Spleen (tissue), 11 donors: ENCODE measurements around the gene NOM1. TPM values are rescaled to one million over a fixed set of nuclear protein-coding genes. Genes with fewer than 3 reads are reported as not detected.

Source experiments
- DNase-seq: peaks from one replicate; pipeline ENCODE4 v3.0.0-alpha.2; 2020
- H3K27ac ChIP-seq, 8 donors: fragments of 200-600 bp; sonication (generic) in 7 of 8; 1 replicate in 4 of 8; 2 replicates in 4 of 8; pipeline versions ENCODE4 v1.5.0 to v1.8.0; 2016 to 2021; ENCODE audit warnings: inconsistent platforms in 4 of 8, mild to moderate bottlenecking in 4 of 8, moderate library complexity in 1 of 8
- H3K27me3 ChIP-seq, 7 donors: fragments of 200-600 bp; sonication (generic) in 6 of 7; replicated peaks in 1 of 7; 1 replicate in 4 of 7; 2 replicates in 3 of 7; pipeline versions ENCODE4 v1.5.0 to v1.8.0; 2016 to 2021; ENCODE audit warnings: inconsistent platforms in 3 of 7, mild to moderate bottlenecking in 1 of 7
- H3K36me3 ChIP-seq, 6 donors: fragments of 200-600 bp; sonication (generic) in 5 of 6; 1 replicate in 4 of 6; 2 replicates in 2 of 6; pipeline versions ENCODE4 v1.5.0 to v1.8.0; 2016 to 2021; ENCODE audit warnings: inconsistent platforms in 2 of 6
- H3K4me1 ChIP-seq, 6 donors: fragments of 200-600 bp; sonication (generic) in 5 of 6; 1 replicate in 3 of 6; 2 replicates in 3 of 6; pipeline versions ENCODE4 v1.5.0 to v1.8.0; 2016 to 2021; ENCODE audit warnings: inconsistent platforms in 3 of 6
- H3K4me3 ChIP-seq, 8 donors: fragments of 200-600 bp; sonication (generic) in 7 of 8; 1 replicate in 4 of 8; 2 replicates in 4 of 8; pipeline versions ENCODE4 v1.5.0 to v1.8.0; 2016 to 2021; ENCODE audit warnings: inconsistent platforms in 4 of 8, mild to moderate bottlenecking in 4 of 8, moderate library complexity in 2 of 8
- H3K9me3 ChIP-seq, 8 donors: fragments of 200-600 bp; sonication (generic) in 7 of 8; 1 replicate in 4 of 8; 2 replicates in 4 of 8; pipeline versions ENCODE4 v1.5.0 to v1.8.0; 2016 to 2021; ENCODE audit warnings: inconsistent platforms in 4 of 8
- CTCF ChIP-seq, 11 experiments: fragments of 200-600 bp in 7 of 11; fragments of 450-650 bp in 4 of 11; sonication (generic) in 4 of 11; IDR thresholded peaks in 8 of 11; conservative IDR thresholded peaks in 3 of 11; 1 replicate in 7 of 11; 2 replicates in 4 of 11; pipeline versions ENCODE4 v1.4.0 to v1.8.0; 2016 to 2021; ENCODE audit warnings: antibody characterized with exemption in 11 of 11, inconsistent platforms in 4 of 11, mild to moderate bottlenecking in 1 of 11
- POLR2A ChIP-seq, 3 donors: fragments of 450-650 bp; IDR thresholded peaks; one replicate each; pipeline ENCODE4 v1.5.1; 2017; ENCODE audit warnings: antibody characterized with exemption in 3 of 3, mild to moderate bottlenecking in 1 of 3
- POLR2AphosphoS5 ChIP-seq, 3 donors: sonication (generic); formaldehyde crosslinking; IDR thresholded peaks; one replicate each; pipeline ENCODE4 v1.5.1; 2017; ENCODE audit warnings: antibody characterized with exemption in 3 of 3
- whole genome bisulfite sequencing, 5 donors: extraction: QIAGEN DNeasy Blood & Tissue Kit in 3 of 5; methylation state at CpG; one replicate each; pipeline versions ENCODE4 v1.1.5 to v1.1.7; 2013 to 2018; 5-methylcytosine and 5-hydroxymethylcytosine counted together
- intact Hi-C: fragments of 100-400 bp; cut with DNase I; formaldehyde crosslinking; loops from one replicate; pipeline ENCODE4 v1.15.0; 2023; ENCODE audit warnings: low total_unique reads
- polyA plus RNA-seq, 3 donors: library from polyadenylated mRNA; stranded (reverse); fragments of 200-250 nt; gene quantifications; one replicate each; pipeline ENCODE4 v1.2.1, GENCODE V29; 2013
- total RNA-seq, 7 donors: library from RNA; depleted of rRNA in 3 of 7; stranded (reverse); fragments of >200 nt in 3 of 7; fragmentation: NEBNext Ultra II Directional in 4 of 7; extraction: Animal tissue kit (Norgen Biotek cat#: 25700) in 4 of 7; gene quantifications; one replicate each; pipeline versions ENCODE4 v1.1.0 to v1.2.1, GENCODE V29; 2016 to 2021
- donor health status: healthy with polysubstance abuse.
- donor health status: DM: no; HTN: no; CAD: no; lungs with moderate emphysema.
- donor health status: DM: no; HTN: no; CAD: no.
- donor health status: Bipolar disorder and iron deficiency.
- donor health status: healthy.
- donor health status: DM: no; HTN: no; CAD: no.
- donor health status: DM: yes; HTN: yes; CAD: no.

The NOM1 gene
- total and polyA plus RNA-seq, 10 donors, result 4.5 to 31.1 (median 22.0) TPM

GRCh38 chr7:156956727-156957126, 7.2 kb downstream of the NOM1 start:
- Histone ChIP-seq H3K4me3 (no peak overlapping the region), H3K27me3 (no peaks in the 10 kb centered on the region), H3K4me1 (peaks cover 5 to 30% (median 11%) of the 10 kb centered on the region in 6 donors), H3K9me3 (no peaks in the 10 kb centered on the region), H3K36me3 (peaks cover 0 to 100% (median 92%) of the 10 kb centered on the region in 6 donors), H3K27ac (no peak overlapping the region)
- intact Hi-C loops, result no loop called here
- 95 to 97% (median 96%) methylated on average over 2 of the region's 2 CpGs for WGBS, 5 donors
- TF ChIP-seq CTCF (IDR thresholded peaks at IDR 0.05 in 8 of 11, conservative IDR thresholded peaks at IDR 0.05 in 3 of 11) (no peak), POLR2AphosphoS5 (IDR thresholded peaks at IDR 0.05) (no peak), POLR2A (IDR thresholded peaks at IDR 0.05) (no peak)
- no peak for DNase-seq

GRCh38 chr7:156962145-156962544, 12.6 kb downstream of the NOM1 start:
- Histone ChIP-seq H3K27ac (no peak overlapping the region), H3K36me3 (peaks cover 4 to 100% (median 96%) of the 10 kb centered on the region in 6 donors), H3K9me3 (no peaks in the 10 kb centered on the region), H3K27me3 (no peaks in the 10 kb centered on the region), H3K4me1 (no peaks in the 10 kb centered on the region), H3K4me3 (no peak overlapping the region)
- TF ChIP-seq CTCF (IDR thresholded peaks at IDR 0.05 in 8 of 11, conservative IDR thresholded peaks at IDR 0.05 in 3 of 11) (no peak), POLR2AphosphoS5 (IDR thresholded peaks at IDR 0.05) (no peak), POLR2A (IDR thresholded peaks at IDR 0.05) (no peak)
- WGBS, 5 donors, result 91 to 96% (median 96%) methylated on average over 16 to 18 of the region's 18 CpGs
- intact Hi-C loops, result no loop called here
- no peak for DNase-seq

GRCh38 chr7:156962897-156963296, 13.4 kb downstream of the NOM1 start:
- TF ChIP-seq CTCF (IDR thresholded peaks at IDR 0.05 in 8 of 11, conservative IDR thresholded peaks at IDR 0.05 in 3 of 11) (no peak), POLR2A (IDR thresholded peaks at IDR 0.05) (no peak), POLR2AphosphoS5 (IDR thresholded peaks at IDR 0.05) (no peak)
- H3K4me1 ChIP-seq, result no peaks in the 10 kb centered on the region
- H3K4me3 ChIP-seq, result no peak overlapping the region
- intact Hi-C loops, result no loop called here
- H3K27ac ChIP-seq, result no peak overlapping the region
- no peaks in the 10 kb centered on the region for H3K9me3 ChIP-seq
- H3K27me3 ChIP-seq, result no peaks in the 10 kb centered on the region
- 93 to 98% (median 96%) methylated on average over 16 of the region's 16 CpGs for WGBS, 5 donors
- DNase-seq, result no peak
- H3K36me3 ChIP-seq, result peaks cover 4 to 100% (median 98%) of the 10 kb centered on the region in 6 donors

GRCh38 chr7:156963472-156963871, 14.0 kb downstream of the NOM1 start:
- intact Hi-C loops, result no loop called here
- 85 to 92% (median 89%) methylated on average over 12 of the region's 12 CpGs for WGBS, 5 donors
- Histone ChIP-seq H3K27me3 (no peaks in the 10 kb centered on the region), H3K9me3 (no peaks in the 10 kb centered on the region), H3K4me1 (no peaks in the 10 kb centered on the region), H3K27ac (no peak overlapping the region), H3K4me3 (no peak overlapping the region), H3K36me3 (peaks cover 4 to 100% (median 97%) of the 10 kb centered on the region in 6 donors)
- no peak for DNase-seq
- TF ChIP-seq POLR2A (IDR thresholded peaks at IDR 0.05) (no peak), CTCF (IDR thresholded peaks at IDR 0.05 in 8 of 11, conservative IDR thresholded peaks at IDR 0.05 in 3 of 11) (no peak), POLR2AphosphoS5 (IDR thresholded peaks at IDR 0.05) (no peak)
